ENCODE results near the gene SMAD1.

DNA sequence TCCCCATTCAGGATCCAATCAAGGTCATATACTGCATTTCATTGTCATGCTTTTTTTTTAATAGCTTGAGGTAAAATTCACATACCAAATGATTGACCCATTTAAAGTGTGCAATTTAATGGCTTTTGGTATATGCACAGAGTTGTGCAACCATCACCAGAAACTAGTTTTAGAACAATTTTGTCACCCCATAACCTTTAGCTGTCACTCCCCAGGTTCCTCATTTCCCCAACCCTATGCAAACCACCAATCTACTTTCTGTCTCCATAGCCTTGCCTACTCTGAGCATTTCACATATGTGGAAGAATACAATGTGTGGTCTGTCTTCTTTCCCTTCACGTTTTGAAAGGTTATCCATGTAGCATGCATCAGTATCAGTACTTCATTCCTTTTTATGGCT lies 1.4 kb upstream of the SMAD1 start:
- TF ChIP-seq, protein P1, sequence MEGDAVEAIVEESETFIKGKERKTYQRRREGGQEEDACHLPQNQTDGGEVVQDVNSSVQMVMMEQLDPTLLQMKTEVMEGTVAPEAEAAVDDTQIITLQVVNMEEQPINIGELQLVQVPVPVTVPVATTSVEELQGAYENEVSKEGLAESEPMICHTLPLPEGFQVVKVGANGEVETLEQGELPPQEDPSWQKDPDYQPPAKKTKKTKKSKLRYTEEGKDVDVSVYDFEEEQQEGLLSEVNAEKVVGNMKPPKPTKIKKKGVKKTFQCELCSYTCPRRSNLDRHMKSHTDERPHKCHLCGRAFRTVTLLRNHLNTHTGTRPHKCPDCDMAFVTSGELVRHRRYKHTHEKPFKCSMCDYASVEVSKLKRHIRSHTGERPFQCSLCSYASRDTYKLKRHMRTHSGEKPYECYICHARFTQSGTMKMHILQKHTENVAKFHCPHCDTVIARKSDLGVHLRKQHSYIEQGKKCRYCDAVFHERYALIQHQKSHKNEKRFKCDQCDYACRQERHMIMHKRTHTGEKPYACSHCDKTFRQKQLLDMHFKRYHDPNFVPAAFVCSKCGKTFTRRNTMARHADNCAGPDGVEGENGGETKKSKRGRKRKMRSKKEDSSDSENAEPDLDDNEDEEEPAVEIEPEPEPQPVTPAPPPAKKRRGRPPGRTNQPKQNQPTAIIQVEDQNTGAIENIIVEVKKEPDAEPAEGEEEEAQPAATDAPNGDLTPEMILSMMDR (IDR thresholded peaks at IDR 0.05) = no peak
- TF ChIP-seq POLR2A (IDR thresholded peaks at IDR 0.05) = no peak
